Ovary (tissue), 9 donors: ENCODE data around the gene PI4KA. TPM values are rescaled to one million over a fixed set of nuclear protein-coding genes. Genes with fewer than 3 reads are reported as not detected.

Source experiments
- DNase-seq, 5 donors: peaks; one replicate each; pipeline ENCODE4 v3.0.0-alpha.2; 2019 to 2020
- H3K27ac ChIP-seq, 2 donors: fragments of 200-600 bp; one replicate each; pipeline versions ENCODE4 v1.5.1 to v1.8.0; 2019 to 2022
- H3K27me3 ChIP-seq: fragments of 200-600 bp; one replicate; pipeline ENCODE4 v1.8.0; 2022
- H3K36me3 ChIP-seq: fragments of 200-600 bp; sonication (generic); one replicate; pipeline ENCODE4 v1.5.1; 2019
- H3K4me1 ChIP-seq: one replicate; pipeline ENCODE4 v1.8.1; 2013; ENCODE audit warnings: mild to moderate bottlenecking, moderate library complexity; ENCODE audit not compliant: insufficient read depth
- H3K4me3 ChIP-seq: fragments of 200-600 bp; sonication (generic); one replicate; pipeline ENCODE4 v1.5.1; 2017
- H3K9me3 ChIP-seq, 2 donors: fragments of 200-600 bp in 1 of 2; sonication (generic) in 1 of 2; one replicate each; pipeline versions ENCODE4 v1.5.1 to v1.8.1; 2013 to 2019; ENCODE audit warnings: mild to moderate bottlenecking in 1 of 2, moderate library complexity in 1 of 2
- CTCF ChIP-seq, 3 donors: fragments of 450-650 bp in 2 of 3; fragments of 200-600 bp in 1 of 3; IDR thresholded peaks; one replicate each; pipeline versions ENCODE4 v1.5.1 to v1.8.0; 2016 to 2022; ENCODE audit warnings: antibody characterized with exemption in 3 of 3, mild to moderate bottlenecking in 1 of 3
- EP300 ChIP-seq: sonication (generic); formaldehyde crosslinking; IDR thresholded peaks from one replicate; pipeline ENCODE4 v1.6.1; 2017; ENCODE audit warnings: antibody characterized with exemption
- POLR2A ChIP-seq: fragments of 450-650 bp; IDR thresholded peaks from one replicate; pipeline ENCODE4 v1.6.1; 2017; ENCODE audit warnings: antibody characterized with exemption, mild to moderate bottlenecking, moderate library complexity
- WGBS, 3 donors: extraction: QIAGEN DNeasy Blood & Tissue Kit in 1 of 3; methylation state at CpG; one replicate each; pipeline versions ENCODE4 v1.1.5 to v1.1.7; 2013 to 2017; 5-methylcytosine and 5-hydroxymethylcytosine counted together
- intact Hi-C, 4 donors: fragments of 100-400 bp; cut with DNase I; formaldehyde crosslinking; loops; one replicate each; pipeline versions ENCODE4 v1.11.0 to v1.15.1; 2022 to 2023
- polyA plus RNA-seq, 2 donors: library from polyadenylated mRNA; stranded (reverse); fragments of 200-250 nt in 1 of 2; fragments of 350-450 nt in 1 of 2; fragmentation: Illumina TruSeq in 1 of 2; extraction: RNeasy Lipid Tissue Mini Kit (QIAGEN cat#74804) in 1 of 2; gene quantifications; one replicate each; pipeline ENCODE4 v1.2.3, GENCODE V29; 2013 to 2014
- total RNA-seq, 7 donors: library from RNA; depleted of rRNA in 2 of 7; stranded (reverse); fragments of >200 nt in 2 of 7; fragmentation: NEBNext Ultra II Directional in 3 of 7; extraction: Animal tissue kit (Norgen Biotek cat#: 25700) in 3 of 7; gene quantifications; one replicate each; pipeline versions ENCODE4 v1.1.0 to v1.2.4, GENCODE V29; 2016 to 2023
- donor health status: DM: no; HTN: no; CAD: no; lungs with moderate emphysema.
- donor health status: DM: no; HTN: no; CAD: no.
- donor health status: Bipolar disorder and iron deficiency.
- donor health status: DM: yes; HTN: yes; CAD: no.
- donor health status: DM: no; HTN: no; CAD: no.
- donor health status: DM: yes; HTN: yes; CAD: no.

Gene PI4KA
- total and polyA plus RNA-seq, 9 donors, result 30.6 to 97.6 (median 62.7) TPM

GRCh38 chr22:20661473-20661872 is 197.1 kb downstream of the PI4KA start:
- Histone ChIP-seq H3K4me3 (no peak overlapping the region), H3K27ac (no peak overlapping the region), H3K36me3 (no peaks in the 10 kb centered on the region), H3K9me3 (no peaks in the 10 kb centered on the region), H3K4me1 (no peaks in the 10 kb centered on the region), H3K27me3 (no peaks in the 10 kb centered on the region)
- DNase-seq, result no peak
- WGBS, 3 donors, result 78 to 84% (median 82%) methylated on average over 1 of the region's 1 CpG
- TF ChIP-seq POLR2A, result no peak
- no peak for TF ChIP-seq EP300
- no peak for TF ChIP-seq CTCF (IDR thresholded peaks at IDR 0.05)
- intact Hi-C loops, result no loop called here

GRCh38 chr22:20660441-20661054 is 198.1 kb downstream of the PI4KA start:
- H3K36me3 ChIP-seq, result no peaks in the 10 kb centered on the region
- intact Hi-C loops, result no loop called here
- no peak overlapping the region for H3K4me3 ChIP-seq
- H3K27me3 ChIP-seq, result no peaks in the 10 kb centered on the region
- no peak for DNase-seq
- WGBS, 3 donors, result 82 to 88% (median 82%) methylated on average over 6 of the region's 6 CpGs
- H3K27ac ChIP-seq, result no peak overlapping the region
- H3K9me3 ChIP-seq, result no peaks in the 10 kb centered on the region
- no peaks in the 10 kb centered on the region for H3K4me1 ChIP-seq
- no peak for TF ChIP-seq POLR2A
- TF ChIP-seq CTCF (IDR thresholded peaks at IDR 0.05), result no peak
- no peak for TF ChIP-seq EP300

- WGBS, 3 donors, result 57 to 82% (median 77%) methylated on average over 2 of the region's 2 CpGs
- Histone ChIP-seq H3K36me3 (no peaks in the 10 kb centered on the region), H3K4me1 (no peaks in the 10 kb centered on the region), H3K27ac (no peak overlapping the region), H3K9me3 (no peaks in the 10 kb centered on the region), H3K27me3 (no peaks in the 10 kb centered on the region), H3K4me3 (no peak overlapping the region)
- no peak for TF ChIP-seq EP300
- TF ChIP-seq CTCF (IDR thresholded peaks at IDR 0.05), result no peak
- no peak for TF ChIP-seq POLR2A
- intact Hi-C loops, result no loop called here
- no peak for DNase-seq
Measured at GRCh38 chr22:20659920-20660319, 198.7 kb downstream of the PI4KA start.

GRCh38 chr22:20659258-20659657 is 199.4 kb downstream of the PI4KA start:
- no peak for DNase-seq
- no peaks in the 10 kb centered on the region for H3K36me3 ChIP-seq
- H3K27me3 ChIP-seq, result no peaks in the 10 kb centered on the region
- intact Hi-C loops, result no loop called here
- no peak overlapping the region for H3K4me3 ChIP-seq
- WGBS, 3 donors, result 50 to 96% (median 69%) methylated on average over 1 of the region's 1 CpG
- H3K4me1 ChIP-seq, result no peaks in the 10 kb centered on the region
- no peak overlapping the region for H3K27ac ChIP-seq
- H3K9me3 ChIP-seq, result no peaks in the 10 kb centered on the region
- TF ChIP-seq CTCF (IDR thresholded peaks at IDR 0.05), result no peak
- no peak for TF ChIP-seq EP300
- TF ChIP-seq POLR2A, result no peak
